Measurements from ENCODE around the gene CAMK1G.

Gene CAMK1G

DNA sequence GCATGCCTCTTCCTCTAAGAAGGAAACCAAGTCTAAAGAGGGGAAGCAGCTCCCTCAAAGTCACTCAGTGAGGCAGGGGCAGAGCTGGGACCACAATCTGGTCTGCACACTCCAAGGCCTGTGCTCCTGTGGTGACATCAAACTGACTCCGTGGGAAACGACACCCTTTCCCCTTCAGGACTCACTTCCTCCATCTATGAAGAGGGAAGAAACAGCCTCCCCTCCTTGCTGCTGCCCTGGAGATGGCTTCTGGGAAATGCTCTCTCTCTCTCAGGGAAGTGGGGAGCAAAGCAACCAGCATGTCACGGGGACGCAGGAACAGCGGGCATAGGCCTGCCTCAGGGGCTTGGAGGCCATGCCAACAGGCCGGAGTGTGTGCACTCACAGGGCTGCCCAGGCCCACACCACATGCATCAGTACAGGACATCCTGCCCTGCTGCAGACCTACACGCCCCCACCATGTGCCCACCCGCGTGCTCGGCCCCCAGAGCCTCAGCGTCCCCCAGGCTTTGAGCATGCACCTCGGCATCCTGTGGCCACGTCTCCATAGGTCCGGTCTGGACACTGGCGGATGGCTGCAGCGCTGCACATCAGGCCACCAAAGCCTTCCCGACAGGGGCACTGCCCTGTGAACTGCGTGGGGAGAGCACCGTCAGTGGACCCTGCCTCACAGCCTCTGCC is 43.0 kb downstream of the CAMK1G start:
- H3K36me3 ChIP-seq (ENCODE audit: insufficient read depth, low read length), result no peaks in the 10 kb centered on the region
- H3K4me1 ChIP-seq (ENCODE audit: insufficient read depth, low read length), result peaks cover 24% of the 10 kb centered on the region
- H3K9ac ChIP-seq (ENCODE audit: low read depth, low read length), result no peak overlapping the region
- no peaks in the 10 kb centered on the region for H3K9me3 ChIP-seq (ENCODE audit: control insufficient read depth, insufficient read depth, low read length)

DNA sequence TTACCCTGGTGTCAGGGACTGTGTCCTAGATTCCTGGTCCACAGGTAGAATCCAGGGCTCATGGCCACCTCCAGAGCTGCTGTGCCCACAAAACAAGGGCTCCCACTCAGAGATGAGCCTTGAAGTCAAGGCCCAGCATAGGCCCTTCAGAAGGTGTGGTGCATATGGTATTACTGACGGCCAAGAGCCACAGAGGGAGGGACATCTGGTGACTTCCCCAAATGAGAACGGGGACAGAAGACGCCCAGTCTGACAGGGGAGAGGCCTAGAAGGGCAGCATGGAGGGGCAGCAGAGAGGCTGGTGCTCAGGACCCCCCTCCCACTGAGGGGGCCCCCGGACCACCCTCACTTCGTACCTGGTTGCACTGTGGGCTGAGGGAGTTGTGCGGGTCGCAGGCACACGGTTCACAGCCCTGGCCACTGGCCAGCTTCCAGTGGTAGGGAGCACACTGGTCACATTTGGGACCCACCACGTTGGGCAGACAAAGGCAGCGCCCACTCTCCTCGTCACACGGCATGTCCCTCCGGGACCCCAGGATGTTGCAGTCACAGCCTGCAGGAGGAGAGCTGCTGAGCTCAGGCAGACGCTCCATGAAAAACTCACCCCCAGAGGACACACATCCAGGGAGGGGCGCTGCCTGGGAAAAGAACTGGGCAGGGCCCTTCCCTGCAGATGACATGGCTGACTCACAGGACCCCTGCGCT is 43.7 kb downstream of the CAMK1G start:
- Histone ChIP-seq H3K36me3 (ENCODE audit: insufficient read depth, low read length) (no peaks in the 10 kb centered on the region), H3K4me1 (ENCODE audit: insufficient read depth, low read length) (peaks cover 24% of the 10 kb centered on the region), H3K9me3 (ENCODE audit: control insufficient read depth, insufficient read depth, low read length) (no peaks in the 10 kb centered on the region), H3K9ac (ENCODE audit: low read depth, low read length) (no peak overlapping the region)

DNA sequence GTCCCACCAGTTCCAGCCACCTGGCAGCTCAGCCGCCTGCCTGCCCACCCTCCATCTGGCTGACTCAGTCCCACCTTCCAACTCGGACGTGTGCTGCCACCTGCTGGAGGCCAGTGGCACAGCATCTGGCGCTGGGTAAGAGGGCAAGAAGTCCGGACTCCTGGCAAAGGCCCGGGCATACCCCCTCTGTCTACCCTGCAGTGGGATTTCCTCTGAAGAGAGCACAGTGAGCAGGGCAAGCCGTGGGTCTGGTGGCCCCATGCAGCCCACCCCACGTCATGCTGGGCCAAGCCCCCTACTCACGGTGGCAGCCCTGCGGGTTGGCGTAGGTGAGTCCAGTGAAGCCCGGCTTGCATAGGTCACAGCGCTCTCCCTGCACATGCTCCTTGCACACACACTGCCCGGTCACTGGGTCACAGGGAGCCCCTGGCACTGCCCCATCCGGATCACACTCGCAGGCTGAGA is 44.2 kb downstream of the CAMK1G start:
- H3K4me1 ChIP-seq (ENCODE audit: insufficient read depth, low read length), result peaks cover 24% of the 10 kb centered on the region
- H3K36me3 ChIP-seq (ENCODE audit: insufficient read depth, low read length), result no peaks in the 10 kb centered on the region
- no peak overlapping the region for H3K9ac ChIP-seq (ENCODE audit: low read depth, low read length)
- H3K9me3 ChIP-seq (ENCODE audit: control insufficient read depth, insufficient read depth, low read length), result no peaks in the 10 kb centered on the region

DNA sequence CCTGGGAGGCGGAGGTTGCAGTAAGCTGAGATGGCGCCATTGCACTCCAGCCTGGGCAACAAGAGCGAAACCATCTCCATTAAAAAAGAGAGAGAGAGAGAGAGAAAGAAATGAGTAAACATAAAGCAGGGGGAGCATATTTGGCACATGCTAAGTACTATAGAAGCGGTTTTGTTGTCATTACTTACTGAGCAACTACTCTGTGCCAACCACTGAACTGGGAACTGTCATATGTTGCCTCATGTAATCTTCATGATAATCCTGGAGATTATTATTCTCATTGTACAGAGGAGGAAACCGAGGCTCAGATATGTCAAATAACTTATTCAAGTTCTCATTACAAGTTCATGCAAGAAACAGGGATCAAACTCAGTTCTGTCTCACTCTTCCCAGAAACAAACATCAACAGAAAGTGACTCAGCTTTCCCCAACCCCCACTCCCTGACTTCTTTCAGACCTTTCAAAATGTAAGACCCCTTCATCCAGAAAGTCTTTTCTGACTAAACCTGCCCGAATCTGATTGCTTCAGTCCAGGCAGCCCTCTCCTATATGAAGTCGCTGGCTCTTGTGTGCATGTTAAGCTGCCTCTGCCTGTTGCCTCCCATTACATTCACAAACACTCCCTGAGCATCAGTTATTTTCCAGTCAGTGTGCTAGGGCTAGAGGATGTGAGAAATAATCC is 45.2 kb downstream of the CAMK1G start:
- Histone ChIP-seq H3K9me3 (ENCODE audit: control insufficient read depth, insufficient read depth, low read length) (no peaks in the 10 kb centered on the region), H3K9ac (ENCODE audit: low read depth, low read length) (no peak overlapping the region), H3K4me1 (ENCODE audit: insufficient read depth, low read length) (peaks cover 24% of the 10 kb centered on the region), H3K36me3 (ENCODE audit: insufficient read depth, low read length) (no peaks in the 10 kb centered on the region)

DNA sequence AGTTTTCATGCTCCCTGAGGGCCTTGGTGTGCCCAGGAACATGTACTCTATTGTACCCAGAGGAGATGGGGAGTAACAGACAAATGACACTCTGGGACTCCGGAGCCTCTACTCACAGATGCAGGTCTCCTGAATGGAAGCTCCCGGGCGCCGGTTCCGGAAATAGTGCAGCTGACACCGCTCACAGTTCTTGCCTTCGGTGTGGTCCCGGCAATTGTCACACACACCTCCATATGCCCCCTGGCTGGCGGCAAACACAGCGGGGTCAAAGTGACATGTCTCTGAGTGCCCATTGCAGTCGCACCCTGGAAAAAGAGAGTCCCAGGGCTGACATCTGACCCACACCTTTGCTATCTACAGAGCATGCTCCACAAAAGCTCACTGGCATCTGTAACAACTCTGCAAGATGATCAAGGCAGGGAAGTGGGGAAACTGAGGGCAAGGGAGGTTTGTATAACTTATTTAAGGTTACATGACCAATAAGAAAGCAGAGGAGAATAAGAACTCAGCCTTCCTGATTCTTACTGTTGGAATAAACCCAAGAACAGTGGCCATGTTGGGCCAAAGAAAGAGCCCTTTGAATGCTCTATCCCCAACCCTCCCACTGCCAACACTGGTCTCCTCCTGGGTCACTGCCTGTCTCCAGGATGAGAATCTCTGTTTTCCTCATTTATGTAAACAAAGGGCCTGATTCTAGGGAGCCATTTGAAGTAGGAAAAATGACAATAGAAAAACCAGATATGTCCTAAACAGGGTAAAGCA is 46.3 kb downstream of the CAMK1G start:
- peaks cover 24% of the 10 kb centered on the region for H3K4me1 ChIP-seq (ENCODE audit: insufficient read depth, low read length)
- H3K9me3 ChIP-seq (ENCODE audit: control insufficient read depth, insufficient read depth, low read length), result no peaks in the 10 kb centered on the region
- no peak overlapping the region for H3K9ac ChIP-seq (ENCODE audit: low read depth, low read length)
- H3K36me3 ChIP-seq (ENCODE audit: insufficient read depth, low read length), result no peaks in the 10 kb centered on the region

DNA sequence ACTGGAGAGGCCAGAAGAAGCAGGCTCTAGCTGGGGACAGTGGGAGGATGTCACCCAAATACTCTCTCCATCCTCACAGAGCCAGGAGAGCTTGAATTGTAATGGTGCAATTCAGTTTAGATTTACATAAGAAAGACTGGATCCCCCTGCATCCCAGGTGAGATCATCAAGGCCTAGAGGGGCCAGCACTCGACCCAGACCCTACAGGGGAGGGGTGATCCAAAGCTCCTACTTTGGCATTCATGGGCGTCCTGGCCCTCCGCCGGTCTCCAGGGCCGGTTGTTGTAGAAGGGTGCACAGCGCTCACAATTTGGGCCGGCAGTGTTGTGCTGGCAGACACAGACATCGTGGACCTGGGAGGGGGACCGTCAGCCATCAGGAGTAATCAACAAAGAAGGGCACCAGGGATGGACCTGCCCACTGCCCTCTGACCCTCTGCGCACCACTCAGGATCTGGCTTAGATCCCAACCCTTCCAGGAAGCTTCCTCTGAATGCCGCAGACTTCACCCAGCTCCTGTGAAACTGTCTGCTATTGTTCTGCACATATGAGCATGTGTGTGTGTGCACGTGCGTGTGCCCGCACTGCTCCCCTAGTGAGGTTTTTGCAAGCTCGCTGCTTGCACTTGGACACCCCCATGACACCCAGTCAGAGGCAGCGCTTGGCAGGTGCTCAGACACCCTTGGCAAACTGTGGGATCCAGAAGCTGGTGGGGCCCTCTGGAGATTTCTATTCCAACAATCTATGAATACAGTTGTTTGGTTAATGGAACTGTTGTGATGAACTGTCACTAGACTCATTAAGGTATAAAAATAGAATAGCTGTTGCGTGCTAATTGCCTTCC is 47.1 kb downstream of the CAMK1G start:
- peaks cover 24% of the 10 kb centered on the region for H3K4me1 ChIP-seq (ENCODE audit: insufficient read depth, low read length)
- H3K9me3 ChIP-seq (ENCODE audit: control insufficient read depth, insufficient read depth, low read length), result no peaks in the 10 kb centered on the region
- no peaks in the 10 kb centered on the region for H3K36me3 ChIP-seq (ENCODE audit: insufficient read depth, low read length)
- H3K9ac ChIP-seq (ENCODE audit: low read depth, low read length), result no peak overlapping the region

DNA sequence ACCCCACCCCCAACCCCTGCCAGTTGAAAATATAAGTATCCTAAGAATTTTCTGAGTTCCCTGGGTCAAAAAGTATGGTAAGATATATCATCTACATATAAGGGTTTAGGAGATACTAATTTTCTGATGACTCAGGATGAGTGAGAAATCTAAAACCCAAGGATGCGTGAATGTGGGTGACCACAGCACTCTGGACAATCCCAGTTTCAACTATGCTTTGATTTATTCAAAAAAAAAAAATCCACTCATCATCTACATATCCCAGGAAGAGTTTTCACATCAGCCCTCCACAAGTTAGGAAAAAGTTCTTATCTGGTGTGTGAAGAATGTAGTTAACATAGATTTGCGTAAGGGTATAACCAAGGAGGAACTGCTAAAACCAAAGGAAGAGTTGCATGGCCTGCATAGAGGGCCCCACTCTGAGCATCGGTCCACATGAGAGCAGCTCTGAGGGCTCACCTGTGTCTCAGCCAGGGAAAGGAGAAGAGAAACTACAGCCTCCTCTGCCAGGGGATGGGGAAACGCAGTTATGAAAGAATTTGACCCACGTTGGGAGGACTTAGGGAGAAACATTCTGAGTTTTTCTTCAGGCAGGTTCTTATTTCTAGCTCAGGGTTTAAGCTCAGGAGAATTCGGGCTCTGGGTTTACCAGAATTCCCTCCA is 50.0 kb downstream of the CAMK1G start:
- Histone ChIP-seq H3K4me1 (ENCODE audit: insufficient read depth, low read length) (peaks cover 24% of the 10 kb centered on the region), H3K9ac (ENCODE audit: low read depth, low read length) (no peak overlapping the region), H3K36me3 (ENCODE audit: insufficient read depth, low read length) (no peaks in the 10 kb centered on the region), H3K9me3 (ENCODE audit: control insufficient read depth, insufficient read depth, low read length) (no peaks in the 10 kb centered on the region)

DNA sequence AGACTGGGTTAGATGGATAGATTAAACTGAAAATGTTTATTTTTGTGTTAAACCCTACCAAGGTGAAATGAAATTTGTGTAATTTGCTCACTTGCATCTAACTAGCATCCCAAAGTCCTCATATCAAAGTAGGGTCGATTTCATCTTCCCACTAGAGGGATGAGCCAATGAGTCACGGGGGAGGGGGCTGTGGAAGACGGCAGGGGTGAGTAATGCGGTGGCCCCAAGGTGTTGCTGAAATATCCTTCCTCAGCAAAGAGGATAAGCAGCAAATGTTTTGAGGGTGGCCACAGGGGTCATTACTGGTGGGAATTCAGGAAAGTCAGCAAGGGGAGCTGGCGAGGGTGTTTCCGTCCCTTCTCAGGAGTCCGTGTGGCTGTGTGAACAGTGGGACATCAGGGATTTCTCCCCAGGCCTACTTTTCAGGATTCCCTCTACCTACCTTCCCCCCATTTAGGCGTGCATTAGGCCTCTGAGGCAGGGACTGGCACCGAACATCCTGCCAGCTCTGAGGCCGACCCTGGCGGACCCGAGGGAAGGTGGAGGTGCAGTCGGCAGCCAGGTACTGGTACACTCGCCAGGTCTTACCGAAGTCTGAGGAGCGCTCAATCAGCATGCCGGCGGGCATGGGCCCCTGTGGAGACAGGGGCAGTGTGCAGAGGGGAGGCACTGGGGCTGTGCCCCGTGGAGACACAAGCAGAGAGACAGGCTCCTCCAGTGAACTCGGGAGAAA is 50.7 kb downstream of the CAMK1G start:
- H3K9me3 ChIP-seq (ENCODE audit: control insufficient read depth, insufficient read depth, low read length), result no peaks in the 10 kb centered on the region
- H3K36me3 ChIP-seq (ENCODE audit: insufficient read depth, low read length), result no peaks in the 10 kb centered on the region
- H3K9ac ChIP-seq (ENCODE audit: low read depth, low read length), result no peak overlapping the region
- H3K4me1 ChIP-seq (ENCODE audit: insufficient read depth, low read length), result peaks cover 17% of the 10 kb centered on the region

DNA sequence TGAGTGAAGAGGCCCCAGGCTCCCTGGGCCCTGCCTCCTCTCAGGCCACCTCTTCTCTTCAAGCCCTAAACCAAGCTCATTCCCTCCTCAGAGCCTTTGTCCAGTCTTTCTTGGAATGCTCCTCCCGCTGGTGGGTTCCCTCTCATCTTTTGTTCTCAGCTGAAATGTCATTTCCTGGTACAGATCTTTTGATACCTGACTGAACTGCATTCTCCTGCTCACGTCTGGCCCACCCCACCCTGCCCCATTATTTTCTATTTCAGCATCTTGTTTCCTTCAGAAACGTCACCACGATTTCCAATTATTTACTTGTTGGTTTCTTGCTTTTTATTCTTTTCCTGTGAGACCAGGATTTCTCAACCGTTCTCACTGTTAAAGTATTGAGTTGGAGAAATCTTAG is 52.3 kb downstream of the CAMK1G start:
- no peaks in the 10 kb centered on the region for H3K36me3 ChIP-seq (ENCODE audit: insufficient read depth, low read length)
- H3K4me1 ChIP-seq (ENCODE audit: insufficient read depth, low read length), result peaks cover 3% of the 10 kb centered on the region; the same call in 1 of the 2 replicates
- no peaks in the 10 kb centered on the region for H3K9me3 ChIP-seq (ENCODE audit: control insufficient read depth, insufficient read depth, low read length)

DNA sequence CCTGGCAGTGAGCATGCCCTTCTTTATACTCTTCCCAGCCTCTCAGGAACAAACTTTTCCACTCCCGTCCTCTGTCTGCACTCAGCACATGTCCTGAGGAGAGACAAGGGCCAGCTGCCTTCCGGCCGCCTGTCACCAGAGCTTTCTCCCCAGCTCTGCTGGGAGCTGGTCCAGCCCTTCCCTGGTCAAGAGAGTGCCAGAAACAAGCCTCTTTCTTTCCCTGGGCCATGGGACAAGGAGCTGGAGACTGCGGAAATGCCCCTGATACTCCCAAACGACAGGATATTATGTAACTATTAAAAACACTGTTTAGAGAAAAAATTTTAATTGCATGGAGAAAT is 58.3 kb downstream of the CAMK1G start:
- no peaks in the 10 kb centered on the region for H3K9me3 ChIP-seq (ENCODE audit: control insufficient read depth, insufficient read depth, low read length)
- no peak overlapping the region for H3K9ac ChIP-seq (ENCODE audit: low read depth, low read length)
- H3K36me3 ChIP-seq (ENCODE audit: insufficient read depth, low read length), result no peaks in the 10 kb centered on the region
- peaks cover 2% of the 10 kb centered on the region; the same call in 1 of the 2 replicates for H3K4me1 ChIP-seq (ENCODE audit: insufficient read depth, low read length)

More for the DNA sequence above, 52.3 kb downstream of the CAMK1G start:
- no peak overlapping the region for H3K9ac ChIP-seq (ENCODE audit: low read depth, low read length)

DNA sequence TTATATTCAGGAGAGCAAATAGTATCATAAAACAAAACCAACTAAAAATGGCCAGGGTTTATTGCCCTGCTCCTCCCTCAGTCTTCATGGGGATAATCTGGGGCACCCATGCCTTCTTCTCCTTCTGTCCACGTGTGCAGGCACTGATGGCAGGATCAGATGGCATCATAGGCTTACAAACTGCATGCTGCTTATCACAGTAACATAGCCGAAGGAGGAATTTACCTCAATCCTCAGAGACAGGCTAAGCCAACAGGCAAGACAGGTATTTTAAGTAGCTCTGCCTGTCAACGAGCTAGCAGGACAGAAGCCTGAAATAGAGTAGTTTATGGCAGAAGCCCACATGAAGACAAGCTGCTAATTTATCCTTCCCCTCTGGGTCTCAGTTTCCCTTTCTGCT is 59.3 kb downstream of the CAMK1G start:
- Histone ChIP-seq H3K4me1 (ENCODE audit: insufficient read depth, low read length) (peaks cover 4% of the 10 kb centered on the region; the same call in 1 of the 2 replicates), H3K36me3 (ENCODE audit: insufficient read depth, low read length) (no peaks in the 10 kb centered on the region), H3K9me3 (ENCODE audit: control insufficient read depth, insufficient read depth, low read length) (no peaks in the 10 kb centered on the region), H3K9ac (ENCODE audit: low read depth, low read length) (no peak overlapping the region)

DNA sequence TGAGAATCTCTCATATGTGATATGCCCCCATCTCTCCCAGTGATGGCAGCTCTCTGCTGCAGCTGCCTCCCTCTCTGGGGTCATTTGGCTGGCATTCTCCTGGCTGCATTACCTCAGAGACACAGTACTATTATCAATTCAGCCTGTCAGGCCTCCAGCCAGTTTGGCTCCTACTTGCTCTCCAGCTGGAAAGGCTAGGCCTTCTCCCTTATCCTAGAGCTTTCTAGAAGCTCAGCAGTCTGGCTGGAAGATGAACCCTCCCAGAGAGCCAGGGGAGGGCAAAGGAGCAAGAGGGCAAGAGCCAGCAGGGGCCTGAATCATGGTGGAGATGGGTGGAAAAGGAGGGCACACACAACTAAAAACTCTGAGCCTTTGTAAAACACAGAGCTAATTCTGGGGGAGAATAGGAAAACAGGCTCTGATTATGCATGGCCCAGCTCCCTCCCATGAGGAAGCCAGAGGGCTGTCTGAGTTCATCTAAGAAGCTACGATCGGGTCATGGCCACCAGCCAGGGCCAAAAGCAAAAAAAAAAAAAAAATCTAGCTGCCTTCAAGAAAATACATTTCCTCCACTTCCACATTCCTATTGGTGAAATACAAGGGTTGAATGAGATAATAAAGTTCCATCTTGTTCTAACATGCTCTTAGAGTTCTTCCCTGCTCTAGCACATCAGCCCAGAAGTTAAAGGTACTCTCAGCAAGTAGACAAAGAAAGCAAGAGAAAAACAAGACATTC is 59.9 kb downstream of the CAMK1G start:
- H3K4me1 ChIP-seq (ENCODE audit: insufficient read depth, low read length), result peaks cover 4% of the 10 kb centered on the region; the same call in 1 of the 2 replicates

More for the DNA sequence above, 59.9 kb downstream of the CAMK1G start:
- Histone ChIP-seq H3K9ac (ENCODE audit: low read depth, low read length) (no peak overlapping the region), H3K36me3 (ENCODE audit: insufficient read depth, low read length) (no peaks in the 10 kb centered on the region), H3K9me3 (ENCODE audit: control insufficient read depth, insufficient read depth, low read length) (no peaks in the 10 kb centered on the region)

Measured in ES-I3 (cell line).